Upper lobe of right lung (tissue), 1 donor: ENCODE measurements around the gene BCAP29. TPM values are rescaled to one million over a fixed set of nuclear protein-coding genes. Genes with fewer than 3 reads are reported as not detected.
A peak's percentile ranks its signal among the peaks of the same experiment; 100 is the strongest.

ENCODE experiments used
- ATAC-seq: fragments of 200-7000 bp; cut with Tn5 transposase; one replicate; pipeline ENCODE4 v1.9.1; 2020; ENCODE audit warnings: mild to moderate bottlenecking, moderate library complexity
- DNase-seq: peaks from one replicate; pipeline ENCODE4 v3.0.0-alpha.2; 2020
- H3K27ac ChIP-seq: fragments of 200-600 bp; one replicate; pipeline ENCODE4 v1.8.0; 2022
- H3K27me3 ChIP-seq: fragments of 200-600 bp; one replicate; pipeline ENCODE4 v1.8.0; 2022; ENCODE audit warnings: mild to moderate bottlenecking
- H3K36me3 ChIP-seq: fragments of 200-600 bp; one replicate; pipeline ENCODE4 v1.8.0; 2022
- H3K4me1 ChIP-seq: fragments of 200-600 bp; one replicate; pipeline ENCODE4 v1.8.0; 2022
- H3K4me3 ChIP-seq: fragments of 200-600 bp; one replicate; pipeline ENCODE4 v1.8.0; 2022; ENCODE audit warnings: mild to moderate bottlenecking
- H3K9me3 ChIP-seq: fragments of 200-600 bp; one replicate; pipeline ENCODE4 v1.8.0; 2022
- CTCF ChIP-seq: fragments of 200-600 bp; IDR thresholded peaks from one replicate; pipeline ENCODE4 v1.8.0; 2022; ENCODE audit warnings: antibody characterized with exemption
- intact Hi-C: fragments of 100-400 bp; cut with DNase I; formaldehyde crosslinking; loops from one replicate; pipeline ENCODE4 v1.11.0; 2022
- total RNA-seq: library from RNA; stranded (reverse); fragmentation: NEBNext Ultra II Directional; extraction: Animal tissue kit (Norgen Biotek cat#: 25700); gene quantifications from one replicate; pipeline ENCODE4 v1.2.1, GENCODE V29; 2021
- donor health status: DM: no; HTN: yes; CAD: no; lungs with severe emphysema.

BCAP29 gene
- total RNA-seq, 1 donor from 2014 or later = 78.4 TPM

GRCh38 chr7:107661081-107661864 lies 81.2 kb downstream of the BCAP29 start:
- peak overlapping the region; percentile 53 for H3K4me3 ChIP-seq
- ATAC-seq = peak; percentile 87
- no peak overlapping the region for H3K27ac ChIP-seq
- no peaks in the 10 kb centered on the region for H3K36me3 ChIP-seq
- TF ChIP-seq CTCF = no peak
- peaks cover 42% of the 10 kb centered on the region for H3K27me3 ChIP-seq
- intact Hi-C loops = no loop called here
- DNase-seq = peak; percentile 78
- H3K9me3 ChIP-seq = no peaks in the 10 kb centered on the region
- peaks cover 15% of the 10 kb centered on the region for H3K4me1 ChIP-seq

GRCh38 chr7:107661865-107662379 lies 81.9 kb downstream of the BCAP29 start:
- no peak overlapping the region for H3K27ac ChIP-seq

GRCh38 chr7:107663196-107663595 lies 83.2 kb downstream of the BCAP29 start:
- H3K27me3 ChIP-seq = peaks cover 49% of the 10 kb centered on the region
- no peaks in the 10 kb centered on the region for H3K9me3 ChIP-seq
- H3K27ac ChIP-seq = no peak overlapping the region
- no peak for TF ChIP-seq CTCF
- H3K4me1 ChIP-seq = peaks cover 15% of the 10 kb centered on the region
- DNase-seq (no peak), ATAC-seq (no peak)
- intact Hi-C loops = no loop called here
- no peaks in the 10 kb centered on the region for H3K36me3 ChIP-seq
- no peak overlapping the region for H3K4me3 ChIP-seq

More at GRCh38 chr7:107661865-107662379, 81.9 kb downstream of the BCAP29 start:
- Histone ChIP-seq H3K4me1 (peaks cover 15% of the 10 kb centered on the region), H3K4me3 (peak overlapping the region; percentile 53), H3K27me3 (peaks cover 46% of the 10 kb centered on the region), H3K9me3 (no peaks in the 10 kb centered on the region), H3K36me3 (no peaks in the 10 kb centered on the region)
- no peak for TF ChIP-seq CTCF
- DNase-seq (no peak), ATAC-seq (no peak)
- intact Hi-C loops = no loop called here

GRCh38 chr7:107666790-107667189 lies 86.7 kb downstream of the BCAP29 start:
- ATAC-seq = no peak

GRCh38 chr7:107667341-107667740 lies 87.3 kb downstream of the BCAP29 start:
- intact Hi-C loops = no loop called here
- no peak for TF ChIP-seq CTCF

More at GRCh38 chr7:107666790-107667189, 86.7 kb downstream of the BCAP29 start:
- H3K4me3 ChIP-seq = no peak overlapping the region
- TF ChIP-seq CTCF = no peak
- no peak for DNase-seq
- peaks cover 19% of the 10 kb centered on the region for H3K27me3 ChIP-seq
- peaks cover 2% of the 10 kb centered on the region for H3K4me1 ChIP-seq
- intact Hi-C loops = no loop called here
- H3K27ac ChIP-seq = no peak overlapping the region
- no peaks in the 10 kb centered on the region for H3K36me3 ChIP-seq
- H3K9me3 ChIP-seq = no peaks in the 10 kb centered on the region

More at GRCh38 chr7:107667341-107667740, 87.3 kb downstream of the BCAP29 start:
- DNase-seq (no peak), ATAC-seq (no peak)
- Histone ChIP-seq H3K4me1 (no peaks in the 10 kb centered on the region), H3K4me3 (no peak overlapping the region), H3K27me3 (peaks cover 14% of the 10 kb centered on the region), H3K27ac (no peak overlapping the region), H3K9me3 (no peaks in the 10 kb centered on the region), H3K36me3 (no peaks in the 10 kb centered on the region)
